GM19372 (cell line): ENCODE data around the gene ITPR2.
"Not testable (repeated sequence)": the region's sequence is repeated elsewhere in the genome, so short reads cannot be mapped to it uniquely, and the experiment has no call there.

Source experiments
- ATAC-seq: cut with Tn5 transposase; IDR thresholded peaks from one replicate; pipeline ENCODE4 v1.9.1; 2021; ENCODE audit warnings: mild to moderate bottlenecking, low read depth, moderate library complexity; ENCODE audit not compliant: unreplicated experiment

ITPR2 gene

GRCh38 chr12:26689281-26689841 lies 143.6 kb downstream of the ITPR2 start:
- ATAC-seq, result no peak

GRCh38 chr12:26688344-26688904 lies 144.6 kb downstream of the ITPR2 start:
- no peak for ATAC-seq

GRCh38 chr12:26686408-26686807 lies 146.6 kb downstream of the ITPR2 start:
- ATAC-seq, result no peak

GRCh38 chr12:26684101-26684500 lies 148.9 kb downstream of the ITPR2 start:
- ATAC-seq, result no peak

- no peak for ATAC-seq
These were observed 149.6 kb downstream of the ITPR2 start for GRCh38 chr12:26683443-26683842.

- ATAC-seq, result no peak
These were observed 152.1 kb downstream of the ITPR2 start for GRCh38 chr12:26680727-26681455.

- no peak for ATAC-seq
These were observed 154.0 kb downstream of the ITPR2 start for GRCh38 chr12:26678697-26679660.

- not testable (repeated sequence) for ATAC-seq
These were observed 161.5 kb downstream of the ITPR2 start for GRCh38 chr12:26671487-26671886.

- no peak for ATAC-seq
These were observed 164.1 kb downstream of the ITPR2 start for GRCh38 chr12:26668847-26669246.

- no peak for ATAC-seq
These were observed 164.8 kb downstream of the ITPR2 start for GRCh38 chr12:26668230-26668629.

- ATAC-seq, result no peak
These were observed 166.7 kb downstream of the ITPR2 start for GRCh38 chr12:26666286-26666685.

- no peak for ATAC-seq
These were observed 171.6 kb downstream of the ITPR2 start for GRCh38 chr12:26661399-26661798.

GRCh38 chr12:26659930-26660329 lies 173.1 kb downstream of the ITPR2 start:
- ATAC-seq, result no peak

- ATAC-seq, result no peak
These were observed 174.0 kb downstream of the ITPR2 start for GRCh38 chr12:26658991-26659390.

GRCh38 chr12:26654623-26655022 lies 178.4 kb downstream of the ITPR2 start:
- no peak for ATAC-seq

GRCh38 chr12:26651566-26652188 lies 181.3 kb downstream of the ITPR2 start:
- ATAC-seq, result no peak

- no peak for ATAC-seq
These were observed 182.0 kb downstream of the ITPR2 start for GRCh38 chr12:26651036-26651435.

- no peak for ATAC-seq
These were observed 184.0 kb downstream of the ITPR2 start for GRCh38 chr12:26648999-26649398.

- ATAC-seq, result no peak
These were observed 184.4 kb downstream of the ITPR2 start for GRCh38 chr12:26648584-26648983.

- no peak for ATAC-seq
These were observed 184.9 kb downstream of the ITPR2 start for GRCh38 chr12:26648066-26648465.
